ENCODE measurements around the gene SLC12A4. TPM values are rescaled to one million over a fixed set of nuclear protein-coding genes. Genes with fewer than 3 reads are reported as not detected.

The SLC12A4 gene
- total RNA-seq, 1 experiment from 2014 or later, result 107 TPM

- no peak overlapping the region for H3K4me3 ChIP-seq (ENCODE audit: low read depth, low read length)
- H3K4me3 Mint-ChIP-seq (ENCODE audit: unreplicated experiment), result no peak overlapping the region
- TF ChIP-seq, protein P1, sequence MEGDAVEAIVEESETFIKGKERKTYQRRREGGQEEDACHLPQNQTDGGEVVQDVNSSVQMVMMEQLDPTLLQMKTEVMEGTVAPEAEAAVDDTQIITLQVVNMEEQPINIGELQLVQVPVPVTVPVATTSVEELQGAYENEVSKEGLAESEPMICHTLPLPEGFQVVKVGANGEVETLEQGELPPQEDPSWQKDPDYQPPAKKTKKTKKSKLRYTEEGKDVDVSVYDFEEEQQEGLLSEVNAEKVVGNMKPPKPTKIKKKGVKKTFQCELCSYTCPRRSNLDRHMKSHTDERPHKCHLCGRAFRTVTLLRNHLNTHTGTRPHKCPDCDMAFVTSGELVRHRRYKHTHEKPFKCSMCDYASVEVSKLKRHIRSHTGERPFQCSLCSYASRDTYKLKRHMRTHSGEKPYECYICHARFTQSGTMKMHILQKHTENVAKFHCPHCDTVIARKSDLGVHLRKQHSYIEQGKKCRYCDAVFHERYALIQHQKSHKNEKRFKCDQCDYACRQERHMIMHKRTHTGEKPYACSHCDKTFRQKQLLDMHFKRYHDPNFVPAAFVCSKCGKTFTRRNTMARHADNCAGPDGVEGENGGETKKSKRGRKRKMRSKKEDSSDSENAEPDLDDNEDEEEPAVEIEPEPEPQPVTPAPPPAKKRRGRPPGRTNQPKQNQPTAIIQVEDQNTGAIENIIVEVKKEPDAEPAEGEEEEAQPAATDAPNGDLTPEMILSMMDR (IDR thresholded peaks at IDR 0.05; ENCODE audit: insufficient read depth in 1 of 2, low read depth in 1 of 2, low read length in 1 of 2, severe bottlenecking in 1 of 2, unreplicated experiment in 1 of 2), result no peak
- no peaks in the 10 kb centered on the region for H3K36me3 Mint-ChIP-seq (ENCODE audit: insufficient read depth, unreplicated experiment)
- no peaks in the 10 kb centered on the region for H3K27me3 Mint-ChIP-seq (ENCODE audit: insufficient read depth, unreplicated experiment)
- no peaks in the 10 kb centered on the region for H3K27me3 ChIP-seq (replicated peaks; ENCODE audit: control insufficient read depth, insufficient read depth, low read length)
- ChIA-PET CTCF (no interaction called here), POLR2A (no interaction called here)
- H3K9me3 ChIP-seq, result no peaks in the 10 kb centered on the region
- peaks cover 4% of the 10 kb centered on the region; the same call in 1 of the 2 replicates for H3K4me1 ChIP-seq
- no peaks in the 10 kb centered on the region for H3K36me3 ChIP-seq (ENCODE audit: control insufficient read depth, insufficient read depth, low read length)
- DNase-seq, result no peak
- H3K27ac Mint-ChIP-seq (ENCODE audit: unreplicated experiment), result no peak overlapping the region
- no TSS peak for BruUV-seq (replicated peaks)
- intact Hi-C loops (cut with micrococcal nuclease; ENCODE audit: unreplicated experiment), result no loop called here
- no peaks in the 10 kb centered on the region for H3K9me3 Mint-ChIP-seq (ENCODE audit: unreplicated experiment)
- peaks cover 5% of the 10 kb centered on the region for H3K4me1 Mint-ChIP-seq (ENCODE audit: low read depth, unreplicated experiment)
Observed at GRCh38 chr16:67986949-67987348, 18.5 kb upstream of the SLC12A4 start.

DNA sequence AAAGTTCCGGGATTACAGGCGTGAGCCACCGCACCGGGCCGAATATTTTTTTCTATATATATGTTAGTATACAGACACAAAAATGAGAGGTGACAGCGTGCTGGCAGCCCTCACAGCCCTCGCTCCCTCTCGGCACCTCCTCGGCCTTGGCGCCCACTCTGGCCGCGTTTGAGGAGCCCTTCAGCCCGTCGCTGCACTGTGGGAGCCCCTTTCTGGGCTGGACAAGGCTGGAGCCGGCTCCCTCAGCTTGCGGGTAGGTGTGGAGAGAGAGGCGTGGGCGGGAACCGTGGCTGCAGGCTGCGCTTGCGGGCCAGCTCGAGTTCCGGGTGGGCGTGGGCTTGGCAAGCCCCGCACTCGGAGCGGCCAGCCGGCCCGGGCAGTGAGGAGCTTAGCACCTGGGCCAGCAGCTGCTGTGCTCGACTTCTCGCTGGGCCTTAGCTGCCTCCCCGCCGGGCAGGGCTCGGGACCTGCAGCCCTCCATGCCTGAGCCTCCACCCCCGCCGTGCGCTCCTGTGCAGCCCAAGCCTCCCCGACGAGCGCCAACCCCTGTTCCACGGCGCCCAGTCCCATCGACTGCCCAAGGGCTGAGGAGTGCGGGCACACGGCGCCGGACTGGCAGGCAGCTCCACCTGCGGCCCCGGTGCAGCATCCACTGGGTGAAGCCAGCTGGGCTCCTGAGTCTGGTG is 13.7 kb upstream of the SLC12A4 start:
- ChIA-PET CTCF (interaction anchor here (0.6 to 1.2 kb wide), 2 partner anchors 12 to 165 kb away, joined by 3 read pairs; no protein-coding TSS in a partner anchor), POLR2A (interaction anchor here (0.6 kb wide), 2 partner anchors 103 to 608 kb away, joined by 4 to 10 read pairs; no protein-coding TSS in a partner anchor)
- Mint-ChIP-seq H3K4me1 (ENCODE audit: low read depth, unreplicated experiment) (peaks cover 5% of the 10 kb centered on the region), H3K27me3 (ENCODE audit: insufficient read depth, unreplicated experiment) (no peaks in the 10 kb centered on the region), H3K36me3 (ENCODE audit: insufficient read depth, unreplicated experiment) (no peaks in the 10 kb centered on the region), H3K4me3 (ENCODE audit: unreplicated experiment) (no peak overlapping the region), H3K27ac (ENCODE audit: unreplicated experiment) (no peak overlapping the region), H3K9me3 (ENCODE audit: unreplicated experiment) (no peaks in the 10 kb centered on the region)
- no peak for DNase-seq
- BruUV-seq (replicated peaks), result no TSS peak
- Histone ChIP-seq H3K4me3 (ENCODE audit: low read depth, low read length) (no peak overlapping the region), H3K36me3 (ENCODE audit: control insufficient read depth, insufficient read depth, low read length) (no peaks in the 10 kb centered on the region), H3K4me1 (peaks cover 4% of the 10 kb centered on the region; the same call in 1 of the 2 replicates), H3K27me3 (replicated peaks; ENCODE audit: control insufficient read depth, insufficient read depth, low read length) (no peaks in the 10 kb centered on the region), H3K9me3 (no peaks in the 10 kb centered on the region)
- intact Hi-C loops (cut with micrococcal nuclease; ENCODE audit: unreplicated experiment), result no loop called here
- TF ChIP-seq, protein P1 (IDR thresholded peaks at IDR 0.05; ENCODE audit: insufficient read depth in 1 of 2, low read depth in 1 of 2, low read length in 1 of 2, severe bottlenecking in 1 of 2, unreplicated experiment in 1 of 2), result no peak

DNA sequence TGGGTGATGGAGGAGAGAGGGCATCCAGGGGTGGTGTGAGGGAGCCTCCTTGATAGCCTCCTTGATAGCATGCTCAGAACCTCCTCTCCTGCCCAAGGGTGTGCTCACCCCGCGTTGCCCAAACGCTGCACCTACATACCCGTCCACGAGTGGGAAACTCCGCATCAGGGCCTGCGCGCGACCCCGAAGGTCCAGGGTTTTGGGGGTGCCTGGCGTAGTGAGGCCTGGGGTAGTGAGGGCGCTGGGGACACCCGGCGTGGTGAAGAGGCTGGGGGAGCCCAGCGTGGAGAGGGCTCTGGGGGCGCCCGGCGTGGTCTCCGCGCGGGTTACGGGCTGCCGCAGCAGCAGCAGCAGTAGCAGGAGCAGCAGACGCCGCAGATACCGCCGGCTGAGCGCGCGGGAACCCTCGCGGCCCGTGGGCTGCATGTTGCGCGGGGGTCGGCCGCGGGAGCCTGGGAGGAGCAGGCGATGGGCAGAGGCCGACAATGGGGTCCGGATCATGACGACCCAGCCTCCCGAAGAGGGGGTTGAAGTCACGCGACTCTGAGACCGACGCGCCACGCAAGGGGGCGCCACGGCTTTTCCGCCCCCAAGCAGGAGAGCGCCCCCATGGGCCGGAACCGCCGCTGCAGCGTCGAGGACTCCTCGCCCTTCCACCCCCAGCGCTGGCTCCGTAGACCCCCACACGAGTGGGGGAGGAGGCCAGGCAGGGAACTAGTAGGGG is 11.7 kb upstream of the SLC12A4 start, which contains the start of gene DPEP3:
TSS of gene DPEP3 (minus strand) at position 545 of the 724 bp plus-strand sequence. CDS start at position 426, 119 bp downstream.
- H3K4me3 ChIP-seq (ENCODE audit: low read depth, low read length), result no peak within 1 kb of the TSS
- H3K27ac Mint-ChIP-seq (ENCODE audit: unreplicated experiment), result no peak within 1 kb of the TSS
- intact Hi-C loops (cut with micrococcal nuclease; ENCODE audit: unreplicated experiment), result no loop called here
- peaks cover 4% of the 10 kb centered on the region; the same call in 1 of the 2 replicates for H3K4me1 ChIP-seq
- no TSS peak for BruUV-seq (replicated peaks)
- DNase-seq, result no peak
- POLR2A ChIA-PET, result interaction anchor here (0.6 kb wide), 1 partner anchor 126 kb away, joined by 5 read pairs; no protein-coding TSS in a partner anchor
- no peaks in the 10 kb centered on the region for H3K9me3 ChIP-seq
- TF ChIP-seq, protein P1 (IDR thresholded peaks at IDR 0.05; ENCODE audit: insufficient read depth in 1 of 2, low read depth in 1 of 2, low read length in 1 of 2, severe bottlenecking in 1 of 2, unreplicated experiment in 1 of 2), result no peak
- no peaks in the 10 kb centered on the region for H3K27me3 ChIP-seq (replicated peaks; ENCODE audit: control insufficient read depth, insufficient read depth, low read length)
- no peak within 1 kb of the TSS for H3K4me3 Mint-ChIP-seq (ENCODE audit: unreplicated experiment)
- no peaks in the 10 kb centered on the region for H3K9me3 Mint-ChIP-seq (ENCODE audit: unreplicated experiment)
- H3K27me3 Mint-ChIP-seq (ENCODE audit: insufficient read depth, unreplicated experiment), result no peaks in the 10 kb centered on the region
- H3K4me1 Mint-ChIP-seq (ENCODE audit: low read depth, unreplicated experiment), result peaks cover 5% of the 10 kb centered on the region
- H3K36me3 ChIP-seq (ENCODE audit: control insufficient read depth, insufficient read depth, low read length), result no peaks in the 10 kb centered on the region
- no peaks in the 10 kb centered on the region for H3K36me3 Mint-ChIP-seq (ENCODE audit: insufficient read depth, unreplicated experiment)
- CTCF ChIA-PET, result no interaction called here
